PC-3 (cell line): Measurements from ENCODE around the gene CACNG5. TPM values are rescaled to one million over a fixed set of nuclear protein-coding genes. Genes with fewer than 3 reads are reported as not detected.
A peak's percentile ranks its signal among the peaks of the same experiment; 100 is the strongest.
"Not testable (repeated sequence)": the region's sequence is repeated elsewhere in the genome, so short reads cannot be mapped to it uniquely, and the experiment has no call there.

ENCODE experiments used
- ATAC-seq: fragments of 200-7000 bp; cut with Tn5 transposase; 2 replicates; pipeline ENCODE4 v1.9.1; 2020; ENCODE audit warnings: mild to moderate bottlenecking, moderate library complexity
- BruUV-seq: library from RNA; stranded (reverse); fragments of 400-500 nt; replicated peaks from 2 replicates; lab custom pipeline; 2021; lab: Mats Ljungman, UMichigan
- CTCF ChIA-PET: fragments of 300-600 bp; sonication (Branson Sonifier 250); formaldehyde crosslinking; loops from one replicate; lab custom pipeline; 2022; ENCODE audit warnings: antibody characterized with exemption; lab: Charles Lee
- POLR2A ChIA-PET: fragments of 300-600 bp; sonication (Branson Sonifier 250); formaldehyde crosslinking; loops from one replicate; lab custom pipeline; 2022; ENCODE audit warnings: antibody characterized with exemption; ENCODE audit not compliant: unreplicated experiment; lab: Charles Lee
- DNase-seq: peaks from one replicate; pipeline ENCODE4 v3.0.0-alpha.2; 2015
- H2AFZ ChIP-seq: fragments of 300-600 bp; sonication (generic); 2 replicates; pipeline ENCODE4 v1.6.0; 2016; ENCODE audit warnings: antibody characterized with exemption, low read length
- H3F3A ChIP-seq: fragments of 300-600 bp; sonication (generic); one replicate; pipeline ENCODE4 v1.6.0; 2017; ENCODE audit warnings: antibody characterized with exemption, low read length, control low read depth, mild to moderate bottlenecking; ENCODE audit not compliant: unreplicated experiment
- H3K27ac ChIP-seq: fragments of 300-600 bp; sonication (generic); 2 replicates; pipeline ENCODE4 v1.5.1; 2016; ENCODE audit warnings: mild to moderate bottlenecking, low read length
- H3K27me3 ChIP-seq: fragments of 300-600 bp; sonication (generic); 2 replicates; pipeline ENCODE4 v1.6.1; 2016; ENCODE audit warnings: low read length, mixed read lengths
- H3K36me3 ChIP-seq: fragments of 300-600 bp; sonication (generic); 2 replicates; pipeline ENCODE4 v1.6.1; 2016; ENCODE audit warnings: low read depth, mixed run types, low read length, mixed read lengths
- H3K4me1 ChIP-seq: fragments of 300-600 bp; sonication (generic); 2 replicates; pipeline ENCODE4 v1.5.1; 2016; ENCODE audit warnings: low read length; ENCODE audit not compliant: insufficient read depth
- H3K4me2 ChIP-seq: fragments of 300-600 bp; sonication (generic); 2 replicates; pipeline ENCODE4 v1.6.0; 2016; ENCODE audit warnings: low read length
- H3K4me3 ChIP-seq: fragments of 300-600 bp; sonication (generic); 2 replicates; pipeline ENCODE4 v1.5.1; 2016; ENCODE audit warnings: mild to moderate bottlenecking, low read length, mixed read lengths
- H3K79me2 ChIP-seq: fragments of 300-600 bp; sonication (generic); 2 replicates; pipeline ENCODE4 v1.6.1; 2017; ENCODE audit warnings: low read length, mixed read lengths
- H3K9ac ChIP-seq: fragments of 300-600 bp; sonication (generic); 2 replicates; pipeline ENCODE4 v1.6.0; 2016; ENCODE audit warnings: mild to moderate bottlenecking, low read length
- H3K9me2 ChIP-seq: fragments of 300-600 bp; sonication (generic); replicated peaks from 2 replicates; pipeline ENCODE4 v1.6.1; 2016; ENCODE audit warnings: mixed run types, low read length, mixed read lengths
- H3K9me3 ChIP-seq: fragments of 300-600 bp; sonication (generic); 2 replicates; pipeline ENCODE4 v1.6.1; 2016; ENCODE audit warnings: low read length, mixed read lengths
- H4K20me1 ChIP-seq: fragments of 300-600 bp; sonication (generic); 2 replicates; pipeline ENCODE4 v1.6.1; 2016; ENCODE audit warnings: low read length, mixed read lengths
- CTCF ChIP-seq: fragments of 300-600 bp; sonication (generic); conservative IDR thresholded peaks from 2 replicates; pipeline ENCODE4 v1.5.1; 2017; ENCODE audit warnings: antibody characterized with exemption, low read depth, mild to moderate bottlenecking, low read length
- EZH2 ChIP-seq: fragments of 300-600 bp; sonication (generic); IDR thresholded peaks from one replicate; pipeline ENCODE4 v1.6.1; 2017; ENCODE audit warnings: antibody characterized with exemption, mild to moderate bottlenecking, low read length; ENCODE audit not compliant: unreplicated experiment
- EZH2phosphoT487 ChIP-seq: fragments of 300-600 bp; sonication (generic); IDR thresholded peaks from 2 replicates; pipeline ENCODE4 v1.6.1; 2018; ENCODE audit warnings: mild to moderate bottlenecking, antibody characterized with exemption, low read length, borderline replicate concordance
- intact Hi-C: fragments of 100-400 bp; cut with micrococcal nuclease; formaldehyde crosslinking; loops from 2 replicates; pipeline ENCODE4 v1.9.0; 2023
- total RNA-seq: library from RNA; depleted of rRNA; stranded (reverse); fragments of >200 nt; gene quantifications from 2 replicates; pipeline ENCODE4 v1.2.3, GENCODE V29; 2014

CACNG5 gene
- total RNA-seq, 1 experiment from 2014 or later, result not detected

GRCh38 chr17:66897141-66897540 lies 62.2 kb downstream of the CACNG5 start:
- Histone ChIP-seq H3F3A (no peaks in the 10 kb centered on the region), H3K36me3 (no peaks in the 10 kb centered on the region), H3K9me2 (no peaks in the 10 kb centered on the region), H3K9ac (no peak overlapping the region), H3K4me3 (no peak overlapping the region), H3K4me2 (no peak overlapping the region), H3K27me3 (peaks cover 24% of the 10 kb centered on the region), H2AFZ (no peak overlapping the region), H4K20me1 (no peaks in the 10 kb centered on the region), H3K27ac (no peak overlapping the region), H3K9me3 (no peaks in the 10 kb centered on the region), H3K79me2 (no peaks in the 10 kb centered on the region), H3K4me1 (no peaks in the 10 kb centered on the region)
- no TSS peak for BruUV-seq
- intact Hi-C loops, result no loop called here
- ChIA-PET CTCF (no interaction called here), POLR2A (no interaction called here)
- no peak for ATAC-seq
- no peak for DNase-seq
- no peak for TF ChIP-seq CTCF
- TF ChIP-seq EZH2phosphoT487, result no peak
- TF ChIP-seq EZH2, result no peak

GRCh38 chr17:66898536-66898935 lies 63.6 kb downstream of the CACNG5 start:
- no peak overlapping the region for H3K4me2 ChIP-seq
- no peak overlapping the region for H3K9ac ChIP-seq
- no TSS peak for BruUV-seq
- no peaks in the 10 kb centered on the region for H4K20me1 ChIP-seq
- no peaks in the 10 kb centered on the region for H3F3A ChIP-seq
- ChIA-PET POLR2A (no interaction called here), CTCF (no interaction called here)
- no peak for ATAC-seq
- H3K27me3 ChIP-seq, result peaks cover 12% of the 10 kb centered on the region
- no peak overlapping the region for H3K27ac ChIP-seq
- DNase-seq, result no peak
- no peaks in the 10 kb centered on the region for H3K79me2 ChIP-seq
- intact Hi-C loops, result no loop called here
- H3K4me1 ChIP-seq, result no peaks in the 10 kb centered on the region
- H3K4me3 ChIP-seq, result no peak overlapping the region
- no peaks in the 10 kb centered on the region for H3K36me3 ChIP-seq
- H3K9me2 ChIP-seq, result no peaks in the 10 kb centered on the region
- no peak overlapping the region for H2AFZ ChIP-seq
- no peak for TF ChIP-seq EZH2
- no peak for TF ChIP-seq CTCF
- TF ChIP-seq EZH2phosphoT487, result no peak
- H3K9me3 ChIP-seq, result no peaks in the 10 kb centered on the region

GRCh38 chr17:66900126-66901010 lies 65.5 kb downstream of the CACNG5 start:
- Histone ChIP-seq H3K79me2 (no peaks in the 10 kb centered on the region), H3K9me2 (no peaks in the 10 kb centered on the region), H3F3A (no peaks in the 10 kb centered on the region), H3K4me3 (no peak overlapping the region), H3K27ac (no peak overlapping the region), H3K9me3 (no peaks in the 10 kb centered on the region), H4K20me1 (no peaks in the 10 kb centered on the region), H3K4me1 (peaks cover 9% of the 10 kb centered on the region), H3K4me2 (no peak overlapping the region), H2AFZ (no peak overlapping the region), H3K27me3 (no peaks in the 10 kb centered on the region; the same call in 1 of the 2 replicates), H3K36me3 (no peaks in the 10 kb centered on the region), H3K9ac (no peak overlapping the region)
- ATAC-seq (peak; percentile 77), DNase-seq (peak; percentile 72)
- TF ChIP-seq CTCF (peak; percentile 84), EZH2 (no peak), EZH2phosphoT487 (no peak)
- no TSS peak for BruUV-seq
- POLR2A ChIA-PET, result no interaction called here
- CTCF ChIA-PET, result interaction anchor here (0.5 to 1.4 kb wide), 10 partner anchors 10 to 1005 kb away, joined by 3 to 12 read pairs (median 3); no protein-coding TSS in a partner anchor
- intact Hi-C loops, result loop anchor here (1.0 kb wide), 2 partner anchors 172 to 185 kb away; no protein-coding TSS in a partner anchor

GRCh38 chr17:66903296-66903695 lies 68.4 kb downstream of the CACNG5 start:
- H3K79me2 ChIP-seq, H4K20me1 ChIP-seq, H3K9me2 ChIP-seq, BruUV-seq, POLR2A ChIA-PET, H3K36me3 ChIP-seq, H3F3A ChIP-seq, CTCF ChIA-PET, H2AFZ ChIP-seq, H3K9me3 ChIP-seq, intact Hi-C loops, H3K27me3 ChIP-seq, DNase-seq, H3K9ac ChIP-seq, H3K4me3 ChIP-seq, ATAC-seq, H3K4me2 ChIP-seq, H3K27ac ChIP-seq: not testable (repeated sequence)
- H3K4me1 ChIP-seq, result peaks cover 14% of the 10 kb centered on the region
